Activated CD4-positive, alpha-beta T cell treated with anti-CD3 and anti-CD28 coated beads for 48 hours (primary cell): ENCODE data around the gene PSG4.
A peak's percentile ranks its signal among the peaks of the same experiment; 100 is the strongest.
"Not testable (repeated sequence)": the region's sequence is repeated elsewhere in the genome, so short reads cannot be mapped to it uniquely, and the experiment has no call there.

Source experiments
- DNase-seq: peaks from one replicate; pipeline ENCODE4 v3.0.0-alpha.2; 2020

The PSG4 gene

GRCh38 chr19:43197666-43198397, 7.6 kb downstream of the PSG4 start:
- not testable (repeated sequence) for DNase-seq

DNA sequence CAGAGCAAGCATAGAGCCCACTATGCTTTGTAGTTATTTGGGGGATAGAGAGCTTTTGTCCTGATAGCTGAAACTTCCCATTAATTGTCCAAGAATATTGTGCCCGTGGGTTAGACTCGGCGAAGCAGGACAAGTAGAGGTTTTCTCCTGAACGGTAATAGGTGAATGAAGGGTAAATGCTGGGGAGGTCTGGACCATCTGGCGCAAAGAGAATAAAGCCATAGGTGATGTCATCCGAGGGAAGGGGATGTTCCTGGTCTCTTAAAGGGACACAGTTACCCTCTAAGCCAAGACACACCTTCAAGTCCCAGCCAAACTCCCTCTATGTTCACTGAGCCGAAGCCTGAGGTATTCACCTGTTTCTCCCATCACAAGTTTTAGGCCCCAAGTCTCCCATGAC, 11.0 kb downstream of the PSG4 start:
- DNase-seq, result not testable (repeated sequence)

- DNase-seq, result not testable (repeated sequence)
Observed at GRCh38 chr19:43192381-43193155, 12.9 kb downstream of the PSG4 start.

- not testable (repeated sequence) for DNase-seq
Observed at GRCh38 chr19:43188092-43188491, 17.3 kb downstream of the PSG4 start.

DNA sequence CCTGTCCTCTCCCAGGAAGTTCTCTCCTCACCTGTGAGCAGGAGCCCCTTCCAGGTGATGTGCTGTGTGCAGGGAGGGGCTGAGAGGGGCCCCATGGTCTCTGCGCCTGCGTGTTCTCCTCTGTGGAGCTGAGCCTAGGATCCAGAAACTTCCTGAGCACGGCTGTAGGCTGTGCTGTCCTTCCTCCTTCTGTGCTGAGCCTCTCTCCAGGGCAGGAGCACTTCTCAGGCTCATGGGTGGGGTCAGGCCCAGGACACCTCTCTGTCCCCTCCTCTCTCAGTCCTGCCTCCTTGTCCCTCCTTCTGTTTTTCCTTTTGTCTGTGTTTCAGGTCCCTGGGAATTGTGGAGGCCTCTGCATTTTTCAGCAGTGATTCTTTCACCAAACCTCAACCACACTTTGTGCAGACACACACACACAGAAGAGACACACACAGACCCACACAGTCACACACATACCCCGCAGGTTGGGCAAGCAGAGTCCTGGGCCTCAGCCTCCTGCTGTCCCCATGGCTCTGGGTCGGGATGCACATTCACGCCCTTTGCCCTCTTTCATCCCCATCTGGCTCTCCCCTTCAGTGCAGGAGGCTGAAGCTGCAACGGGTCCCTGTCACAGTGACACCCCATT, 19.0 kb downstream of the PSG4 start, which contains the start of gene PSG5:
PSG5 (minus strand) TSS at position 226 of the 625 bp plus-strand sequence; CDS start at position 95, 131 bp downstream.
- DNase-seq, result not testable (repeated sequence)

DNA sequence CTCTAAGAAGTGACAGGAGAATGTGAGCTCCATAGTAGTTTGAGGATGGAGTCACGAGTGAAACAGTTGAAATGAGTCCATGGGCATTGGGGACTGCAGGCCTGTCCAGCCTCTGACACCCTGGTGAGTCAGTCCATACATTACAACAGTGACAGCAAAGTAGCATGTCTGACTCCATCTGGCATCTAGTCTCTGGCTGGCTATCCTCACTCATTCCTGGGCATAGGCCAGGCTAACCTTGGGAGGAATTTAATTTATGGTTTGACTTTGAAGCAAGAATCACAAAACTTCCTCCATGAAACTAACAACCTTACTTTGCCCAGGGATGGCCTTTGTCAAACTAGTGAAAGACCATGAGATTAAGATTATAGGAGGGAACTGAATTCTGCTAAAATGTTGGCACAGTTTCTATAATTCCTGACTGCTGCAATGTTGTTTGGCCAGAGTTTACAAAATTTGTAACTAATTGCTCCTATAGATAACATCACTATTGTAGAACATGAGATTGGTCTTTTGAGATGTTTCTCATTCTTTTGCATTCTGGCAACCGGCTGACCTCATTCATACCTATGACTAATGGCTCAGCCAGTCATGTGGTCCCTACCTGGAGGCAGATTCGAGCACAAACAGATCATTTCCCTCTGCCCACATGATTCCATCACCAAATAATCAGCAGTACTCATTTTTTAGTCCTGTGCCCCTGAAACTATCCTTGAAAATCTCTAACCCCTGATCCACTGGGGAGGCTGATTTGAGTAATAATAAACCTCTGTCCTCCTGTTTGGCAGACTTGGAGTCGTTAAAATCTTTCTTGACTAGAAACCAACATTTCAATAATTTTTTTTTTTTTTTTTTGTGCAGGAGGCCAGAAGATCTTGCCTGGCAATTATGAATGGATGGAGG, 23.3 kb downstream of the PSG4 start:
- not testable (repeated sequence) for DNase-seq

GRCh38 chr19:43179569-43180147, 25.8 kb downstream of the PSG4 start:
- DNase-seq, result peak; percentile 27

DNA sequence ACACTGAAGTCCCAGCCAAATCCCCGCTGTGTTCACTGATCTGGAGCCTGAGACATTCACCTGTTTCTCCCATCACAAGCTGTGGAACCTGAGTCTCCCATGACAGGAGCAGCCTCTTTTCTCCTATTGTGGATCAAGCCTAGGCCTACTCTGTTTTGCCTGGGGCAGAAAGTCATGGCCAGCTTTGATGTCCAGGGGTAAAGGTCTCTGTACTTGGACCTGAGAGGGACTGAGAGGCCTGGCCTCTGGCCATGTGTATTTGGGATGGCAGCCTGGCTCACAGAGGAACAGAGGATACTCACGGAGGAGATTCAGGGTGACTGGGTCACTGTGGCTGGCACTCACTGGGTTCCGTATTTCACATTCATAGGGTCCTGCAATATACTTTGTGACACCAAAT, 26.9 kb downstream of the PSG4 start:
- DNase-seq, result not testable (repeated sequence)

DNA sequence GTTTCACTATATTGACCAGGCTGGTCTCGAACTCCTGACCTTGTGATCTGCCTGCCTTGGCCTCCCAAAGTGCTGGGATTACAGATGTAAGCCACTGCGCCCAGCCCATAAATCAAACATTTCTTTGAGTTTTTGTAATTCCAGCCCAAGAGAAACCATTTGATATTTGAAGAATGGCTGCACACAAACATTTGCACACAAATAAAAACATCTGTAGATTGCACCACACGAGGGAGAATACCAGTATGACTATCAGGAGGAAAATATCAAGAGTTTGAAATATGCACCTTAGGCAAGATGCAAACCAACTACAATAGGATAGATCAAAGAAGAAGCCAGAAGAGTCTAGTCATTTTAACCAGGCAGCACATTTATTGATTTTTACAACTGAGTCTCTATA, 39.5 kb downstream of the PSG4 start:
- DNase-seq, result not testable (repeated sequence)

- not testable (repeated sequence) for DNase-seq
Observed at GRCh38 chr19:43163135-43163534, 42.3 kb downstream of the PSG4 start.

- not testable (repeated sequence) for DNase-seq
Observed at GRCh38 chr19:43162261-43162660, 43.2 kb downstream of the PSG4 start.

DNA sequence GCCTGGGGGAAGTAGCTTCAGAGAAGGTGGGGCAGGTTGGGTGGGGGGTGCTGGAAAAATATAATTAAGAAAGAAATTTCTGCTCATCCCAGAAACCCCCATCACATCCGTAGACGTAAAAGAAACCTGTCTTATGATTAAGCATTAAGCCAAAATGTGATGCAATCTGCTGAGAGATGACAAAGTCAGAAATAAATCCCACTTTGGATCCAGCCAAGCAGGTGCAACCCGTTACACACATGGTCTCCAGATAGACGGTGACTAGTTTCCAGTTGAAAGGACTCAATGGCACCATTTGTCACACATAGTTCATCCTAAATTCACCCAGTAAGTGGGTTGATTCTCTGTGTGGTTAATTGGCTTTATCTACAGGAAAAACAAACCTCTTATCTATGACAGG, 53.2 kb downstream of the PSG4 start:
- DNase-seq, result no peak

- DNase-seq, result not testable (repeated sequence)
Observed at GRCh38 chr19:43149788-43150187, 55.6 kb downstream of the PSG4 start.

- no peak for DNase-seq
Observed at GRCh38 chr19:43148233-43148632, 57.2 kb downstream of the PSG4 start.
